ENCODE data around the gene DNAJB6.

DNA sequence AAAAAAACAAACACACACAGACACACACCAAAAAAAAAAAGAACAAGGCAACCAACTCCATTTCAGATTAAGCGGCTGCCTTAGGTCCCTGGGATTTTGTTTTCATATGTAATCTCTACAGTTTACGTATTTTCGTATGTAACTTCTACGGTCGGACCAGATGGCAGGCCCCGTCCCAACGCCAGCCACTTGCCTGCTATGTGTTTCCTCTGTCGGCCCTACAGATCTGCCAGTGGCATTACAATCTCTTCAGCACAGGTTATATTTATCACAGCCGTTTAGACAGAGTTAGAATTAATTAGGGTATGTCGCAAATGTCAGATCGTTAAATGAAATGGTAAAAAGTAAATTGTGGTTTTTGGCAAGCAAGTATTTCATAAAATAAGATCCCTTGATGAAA lies 99.3 kb downstream of the DNAJB6 start:
- no peak for TF ChIP-seq CTCF (IDR thresholded peaks at IDR 0.05)
- no peak for TF ChIP-seq POLR2A (IDR thresholded peaks at IDR 0.05)
- no peak for TF ChIP-seq POLR2AphosphoS5 (IDR thresholded peaks at IDR 0.05)
